ENCODE results near the gene ATP10A. TPM values are rescaled to one million over a fixed set of nuclear protein-coding genes. Genes with fewer than 3 reads are reported as not detected.

Gene ATP10A
- total RNA-seq, 2 experiments from 2014 or later: 0.06 TPM; not detected in 1

DNA sequence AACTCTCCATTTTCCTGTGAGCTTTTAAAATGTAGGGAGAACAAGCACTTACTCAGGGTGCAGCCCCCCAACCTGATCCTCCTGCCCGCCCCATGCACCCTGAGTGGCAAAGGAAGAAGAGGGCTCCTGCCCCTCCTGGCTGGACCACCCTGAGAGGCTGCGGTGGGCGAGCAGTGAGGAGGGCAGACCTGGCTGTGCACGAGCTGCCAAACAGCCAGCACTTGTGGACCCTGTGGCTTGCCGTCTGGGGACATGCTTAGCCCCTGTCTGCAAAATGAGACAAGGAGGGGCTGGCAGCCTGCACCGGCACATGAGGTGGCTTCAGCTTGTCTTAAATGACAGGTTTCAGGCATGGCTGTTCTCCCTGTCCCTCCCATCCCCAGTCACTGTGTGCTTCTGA, 18.6 kb downstream of the ATP10A start:
- H3K4me2 ChIP-seq (ENCODE audit: low read length): peak overlapping the region; percentile 75
- H3K27ac ChIP-seq (ENCODE audit: low read depth, low read length, poor library complexity, severe bottlenecking): peak overlapping the region; percentile 69
- no peaks in the 10 kb centered on the region for H3K9me2 ChIP-seq (ENCODE audit: insufficient read depth, low read length)
- TF ChIP-seq, protein P1, sequence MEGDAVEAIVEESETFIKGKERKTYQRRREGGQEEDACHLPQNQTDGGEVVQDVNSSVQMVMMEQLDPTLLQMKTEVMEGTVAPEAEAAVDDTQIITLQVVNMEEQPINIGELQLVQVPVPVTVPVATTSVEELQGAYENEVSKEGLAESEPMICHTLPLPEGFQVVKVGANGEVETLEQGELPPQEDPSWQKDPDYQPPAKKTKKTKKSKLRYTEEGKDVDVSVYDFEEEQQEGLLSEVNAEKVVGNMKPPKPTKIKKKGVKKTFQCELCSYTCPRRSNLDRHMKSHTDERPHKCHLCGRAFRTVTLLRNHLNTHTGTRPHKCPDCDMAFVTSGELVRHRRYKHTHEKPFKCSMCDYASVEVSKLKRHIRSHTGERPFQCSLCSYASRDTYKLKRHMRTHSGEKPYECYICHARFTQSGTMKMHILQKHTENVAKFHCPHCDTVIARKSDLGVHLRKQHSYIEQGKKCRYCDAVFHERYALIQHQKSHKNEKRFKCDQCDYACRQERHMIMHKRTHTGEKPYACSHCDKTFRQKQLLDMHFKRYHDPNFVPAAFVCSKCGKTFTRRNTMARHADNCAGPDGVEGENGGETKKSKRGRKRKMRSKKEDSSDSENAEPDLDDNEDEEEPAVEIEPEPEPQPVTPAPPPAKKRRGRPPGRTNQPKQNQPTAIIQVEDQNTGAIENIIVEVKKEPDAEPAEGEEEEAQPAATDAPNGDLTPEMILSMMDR (conservative IDR thresholded peaks at IDR 0.05; ENCODE audit: low read length): no peak
- TF ChIP-seq EZH2phosphoT487 (IDR thresholded peaks at IDR 0.05; ENCODE audit: borderline replicate concordance, low read depth, low read length): no peak
- H3K4me3 ChIP-seq (ENCODE audit: low read depth, low read length, poor library complexity, severe bottlenecking): no peak overlapping the region
- no TSS peak for BruUV-seq (replicated peaks)
- intact Hi-C loops (cut with micrococcal nuclease; ENCODE audit: unreplicated experiment): loop anchor here (2.0 kb wide), 1 partner anchor 94 kb away; no protein-coding TSS in a partner anchor
- H3K9me3 ChIP-seq (ENCODE audit: low read length): no peaks in the 10 kb centered on the region
- H3K79me2 ChIP-seq (ENCODE audit: insufficient read depth, low read depth, low read length): no peaks in the 10 kb centered on the region
- H3K4me1 ChIP-seq (ENCODE audit: insufficient read depth, low read length, poor library complexity, severe bottlenecking): peaks cover 69% of the 10 kb centered on the region
- no peaks in the 10 kb centered on the region for H3K36me3 ChIP-seq (ENCODE audit: insufficient read depth, low read length)
- ChIA-PET CTCF (ENCODE audit: unreplicated experiment) (no interaction called here), POLR2A (interaction anchor here (0.9 to 1.3 kb wide), 2 partner anchors 9 to 21 kb away, joined by 3 read pairs; no protein-coding TSS in a partner anchor)
- H2AFZ ChIP-seq (ENCODE audit: low read length): peak overlapping the region; percentile 92
- no peaks in the 10 kb centered on the region for H4K20me1 ChIP-seq (ENCODE audit: insufficient read depth, low read length)
- no peak for DNase-seq (ENCODE audit: low spot score)

DNA sequence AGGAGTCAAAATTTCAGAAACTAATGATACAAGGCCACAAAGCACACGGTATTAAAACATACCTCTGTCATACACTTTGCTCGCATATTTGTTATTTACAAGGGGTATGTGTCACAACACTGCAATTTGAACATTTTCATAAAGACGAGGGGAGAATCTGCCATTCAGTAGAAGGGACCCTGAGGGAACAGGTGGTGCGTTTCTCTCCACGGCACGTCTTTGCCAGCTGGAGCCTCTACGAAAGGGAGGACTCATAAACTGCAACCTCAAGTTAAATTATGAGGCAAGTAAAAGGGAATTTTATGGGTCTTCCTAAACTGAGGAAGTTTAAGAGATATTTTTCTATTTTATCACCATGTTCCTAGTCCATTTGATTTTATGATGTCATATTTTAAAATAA, 19.1 kb downstream of the ATP10A start:
- intact Hi-C loops (cut with micrococcal nuclease; ENCODE audit: unreplicated experiment): loop anchor here (2.0 kb wide), 1 partner anchor 95 kb away; no protein-coding TSS in a partner anchor
- no peak overlapping the region for H3K4me2 ChIP-seq (ENCODE audit: low read length)
- H3K9me2 ChIP-seq (ENCODE audit: insufficient read depth, low read length): no peaks in the 10 kb centered on the region
- no peaks in the 10 kb centered on the region for H4K20me1 ChIP-seq (ENCODE audit: insufficient read depth, low read length)
- ChIA-PET POLR2A (interaction anchor here (0.9 to 1.0 kb wide), 2 partner anchors 20 to 30 kb away, joined by 3 read pairs; no protein-coding TSS in a partner anchor), CTCF (ENCODE audit: unreplicated experiment) (no interaction called here)
- H3K79me2 ChIP-seq (ENCODE audit: insufficient read depth, low read depth, low read length): no peaks in the 10 kb centered on the region
- H3K4me3 ChIP-seq (ENCODE audit: low read depth, low read length, poor library complexity, severe bottlenecking): no peak overlapping the region
- TF ChIP-seq, protein P1 (conservative IDR thresholded peaks at IDR 0.05; ENCODE audit: low read length): no peak
- TF ChIP-seq EZH2phosphoT487 (IDR thresholded peaks at IDR 0.05; ENCODE audit: borderline replicate concordance, low read depth, low read length): no peak
- H3K9me3 ChIP-seq (ENCODE audit: low read length): no peaks in the 10 kb centered on the region
- no peak for DNase-seq (ENCODE audit: low spot score)
- BruUV-seq (replicated peaks): no TSS peak
- H3K4me1 ChIP-seq (ENCODE audit: insufficient read depth, low read length, poor library complexity, severe bottlenecking): peaks cover 65% of the 10 kb centered on the region
- H3K36me3 ChIP-seq (ENCODE audit: insufficient read depth, low read length): no peaks in the 10 kb centered on the region
- H3K27ac ChIP-seq (ENCODE audit: low read depth, low read length, poor library complexity, severe bottlenecking): no peak overlapping the region
- H2AFZ ChIP-seq (ENCODE audit: low read length): no peak overlapping the region

DNA sequence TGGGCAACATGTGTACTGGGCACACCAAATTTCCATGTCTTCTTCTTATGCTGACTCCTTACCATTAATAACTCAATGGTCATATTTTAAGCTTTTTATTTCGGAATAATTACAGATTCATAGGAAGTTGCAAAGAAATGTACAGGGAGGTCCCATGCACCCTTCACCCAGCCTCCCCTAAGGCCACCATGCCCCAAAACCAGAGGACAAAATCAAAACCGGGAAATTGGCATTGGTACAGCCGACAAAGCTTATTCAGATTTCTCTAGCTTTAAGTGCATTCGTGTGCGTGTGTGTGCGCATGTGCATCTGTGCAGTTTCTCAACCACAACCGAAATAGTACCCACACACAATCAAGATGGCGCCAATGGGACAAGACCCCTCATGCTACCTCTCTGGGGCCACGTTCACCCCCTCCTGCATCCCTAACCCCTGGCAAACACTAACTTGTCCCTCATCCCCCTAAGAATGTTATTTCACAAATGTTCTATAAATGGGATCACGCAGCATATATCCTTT, 23.4 kb downstream of the ATP10A start:
- ChIA-PET CTCF (ENCODE audit: unreplicated experiment) (no interaction called here), POLR2A (interaction anchor here (0.8 kb wide), 1 partner anchor 8 kb away, joined by 3 read pairs; no protein-coding TSS in a partner anchor)
- no TSS peak for BruUV-seq (replicated peaks)
- Histone ChIP-seq H4K20me1 (ENCODE audit: insufficient read depth, low read length) (no peaks in the 10 kb centered on the region), H3K4me2 (ENCODE audit: low read length) (no peak overlapping the region), H2AFZ (ENCODE audit: low read length) (no peak overlapping the region), H3K9me2 (ENCODE audit: insufficient read depth, low read length) (no peaks in the 10 kb centered on the region), H3K27ac (ENCODE audit: low read depth, low read length, poor library complexity, severe bottlenecking) (no peak overlapping the region), H3K79me2 (ENCODE audit: insufficient read depth, low read depth, low read length) (no peaks in the 10 kb centered on the region), H3K4me3 (ENCODE audit: low read depth, low read length, poor library complexity, severe bottlenecking) (no peak overlapping the region), H3K4me1 (ENCODE audit: insufficient read depth, low read length, poor library complexity, severe bottlenecking) (peaks cover 31% of the 10 kb centered on the region), H3K36me3 (ENCODE audit: insufficient read depth, low read length) (no peaks in the 10 kb centered on the region), H3K9me3 (ENCODE audit: low read length) (no peaks in the 10 kb centered on the region)
- intact Hi-C loops (cut with micrococcal nuclease; ENCODE audit: unreplicated experiment): no loop called here
- DNase-seq (ENCODE audit: low spot score): no peak
- TF ChIP-seq EZH2phosphoT487 (IDR thresholded peaks at IDR 0.05; ENCODE audit: borderline replicate concordance, low read depth, low read length): no peak
- TF ChIP-seq, protein P1 (conservative IDR thresholded peaks at IDR 0.05; ENCODE audit: low read length): no peak
